ENCODE data around the gene CNN2.

CNN2 gene

DNA sequence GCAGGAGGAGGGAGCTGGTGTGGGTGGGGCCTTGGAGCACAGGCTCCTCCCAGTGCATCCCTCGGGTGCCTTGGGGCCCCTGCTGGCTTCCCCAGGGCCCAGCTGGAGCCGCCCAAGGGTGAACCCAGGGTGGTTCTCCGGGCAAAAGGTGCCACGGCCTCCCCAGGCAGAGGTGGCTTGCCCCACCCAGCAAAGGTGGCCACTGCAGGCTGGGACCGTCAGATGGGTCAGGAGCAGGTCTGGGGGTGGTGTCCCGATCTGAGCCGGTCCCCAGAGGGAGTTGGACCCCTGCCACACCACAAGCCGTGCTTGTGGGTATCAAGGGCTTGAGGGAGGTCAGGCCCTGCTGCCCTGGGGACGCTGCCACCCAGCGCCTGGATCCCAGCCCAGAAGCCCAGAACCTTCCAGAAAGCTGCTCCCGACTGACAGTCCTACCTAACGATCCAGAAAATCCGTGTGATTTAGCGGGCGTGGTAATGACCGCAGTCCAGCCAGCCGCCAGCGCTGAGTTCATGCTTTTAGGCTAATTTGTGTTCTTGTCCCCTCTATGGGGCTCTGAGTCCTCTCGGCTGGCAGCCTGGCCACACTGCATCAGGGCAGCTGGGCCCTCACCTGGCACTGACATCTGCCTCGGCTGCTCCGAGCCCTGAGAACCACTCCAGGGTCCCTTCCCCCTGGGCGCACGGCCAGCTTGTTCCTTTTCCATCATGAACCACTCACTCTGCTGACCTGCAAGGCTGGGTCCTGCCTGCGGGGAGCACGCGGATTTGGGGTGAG is 31.2 kb upstream of the CNN2 start:
- DNase-seq (ENCODE audit: low spot score): no peak

DNA sequence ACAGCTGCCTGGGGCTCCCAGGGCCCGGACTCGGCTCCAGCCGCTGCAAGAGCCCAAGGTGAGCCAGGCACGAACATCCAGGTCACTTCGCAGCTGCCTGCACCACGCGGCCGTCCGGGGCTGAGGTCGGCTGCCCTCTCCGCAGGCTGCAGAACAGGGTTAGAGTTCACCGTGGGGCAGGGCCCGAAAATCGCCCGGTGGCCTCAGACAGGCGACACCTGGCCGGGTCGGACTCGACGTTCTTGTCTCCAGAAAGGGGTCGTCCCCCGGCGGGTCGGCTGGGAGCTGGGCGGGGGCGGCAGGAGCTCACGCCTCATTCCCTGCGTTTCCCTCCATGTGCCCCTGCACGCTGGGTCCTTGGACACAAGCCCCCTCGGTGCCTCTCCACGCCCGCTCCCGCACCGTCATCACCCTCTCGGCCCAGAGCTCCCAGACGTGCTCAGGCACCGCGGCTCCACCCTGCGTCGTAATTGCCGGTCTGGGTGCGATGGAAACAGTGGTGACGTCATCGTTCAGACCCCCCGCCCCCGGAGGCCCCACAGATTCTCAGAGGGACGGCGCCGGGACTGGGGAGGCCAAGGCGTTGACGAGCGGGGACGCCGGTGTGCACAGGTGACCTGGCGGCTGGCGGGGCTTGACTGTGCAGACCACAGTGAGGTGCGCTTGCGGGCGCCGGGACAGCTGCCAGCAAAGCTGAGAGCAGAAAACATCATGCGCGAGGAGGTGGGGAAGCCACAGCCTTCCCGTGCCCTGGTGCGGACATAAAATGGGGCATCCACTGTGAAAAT is 30.2 kb upstream of the CNN2 start:
- DNase-seq (ENCODE audit: low spot score): no peak

DNA sequence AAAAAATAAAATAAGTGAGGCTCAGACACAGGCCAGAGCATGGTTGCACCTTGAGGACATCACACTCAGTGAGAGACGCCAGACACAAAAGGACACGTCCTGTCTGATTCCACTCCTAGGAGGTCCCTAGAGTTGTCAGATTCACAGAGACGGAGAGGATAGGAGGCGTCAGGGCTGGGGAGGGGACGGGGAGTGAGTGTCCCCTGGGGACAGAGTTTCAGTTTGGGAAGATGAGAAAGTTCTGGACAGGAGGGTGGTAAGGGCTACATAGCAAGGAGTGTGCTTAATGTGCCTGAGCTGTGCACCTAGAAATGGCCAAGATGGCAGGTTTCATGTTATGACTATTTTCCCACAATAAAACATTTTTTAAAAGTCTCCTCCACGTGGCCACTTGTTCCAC is 28.3 kb upstream of the CNN2 start:
- no peak for DNase-seq (ENCODE audit: low spot score)

DNA sequence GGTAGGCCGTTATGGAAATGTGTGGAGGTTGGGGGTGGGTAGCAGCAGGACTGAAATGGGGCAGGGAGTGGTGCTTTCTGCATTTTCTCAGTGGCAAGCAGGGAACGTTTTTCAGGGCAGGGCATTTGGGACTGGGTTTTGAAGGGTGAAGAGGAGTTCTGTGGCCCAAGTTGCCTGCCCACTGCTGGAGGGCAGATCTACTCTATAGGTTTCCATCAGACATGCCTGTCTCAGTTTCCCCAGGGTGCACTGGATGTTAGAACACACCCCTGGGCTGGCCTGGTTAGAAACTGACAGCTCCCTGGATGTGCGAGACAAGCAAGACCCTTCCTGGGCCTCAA is 27.1 kb upstream of the CNN2 start:
- no peak for DNase-seq (ENCODE audit: low spot score)

DNA sequence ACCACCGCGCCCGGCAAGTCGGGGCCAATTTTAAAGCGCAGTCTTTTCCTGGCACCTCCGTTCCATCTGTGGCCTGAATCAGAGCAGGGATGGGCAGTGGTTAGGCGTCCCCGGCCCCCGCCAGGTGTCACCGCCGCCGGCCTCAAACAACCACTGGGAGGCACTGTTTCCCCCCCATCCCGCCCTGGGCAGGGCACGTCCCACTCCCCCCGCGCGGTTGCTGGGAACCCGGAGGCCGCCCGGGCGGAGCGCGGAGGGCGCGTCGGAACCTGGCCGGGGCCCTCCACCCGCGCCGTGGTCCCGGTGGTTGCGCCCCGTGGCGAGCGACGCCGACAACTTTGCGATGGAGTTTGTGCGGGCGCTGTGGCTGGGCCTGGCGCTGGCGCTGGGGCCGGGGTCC is 26.3 kb upstream of the CNN2 start, which contains the start of gene GRIN3B:
Gene GRIN3B (plus strand): TSS at position 325 of the 400 bp plus-strand sequence. CDS start 19 bp downstream, at position 344.
- DNase-seq (ENCODE audit: low spot score): no peak

DNA sequence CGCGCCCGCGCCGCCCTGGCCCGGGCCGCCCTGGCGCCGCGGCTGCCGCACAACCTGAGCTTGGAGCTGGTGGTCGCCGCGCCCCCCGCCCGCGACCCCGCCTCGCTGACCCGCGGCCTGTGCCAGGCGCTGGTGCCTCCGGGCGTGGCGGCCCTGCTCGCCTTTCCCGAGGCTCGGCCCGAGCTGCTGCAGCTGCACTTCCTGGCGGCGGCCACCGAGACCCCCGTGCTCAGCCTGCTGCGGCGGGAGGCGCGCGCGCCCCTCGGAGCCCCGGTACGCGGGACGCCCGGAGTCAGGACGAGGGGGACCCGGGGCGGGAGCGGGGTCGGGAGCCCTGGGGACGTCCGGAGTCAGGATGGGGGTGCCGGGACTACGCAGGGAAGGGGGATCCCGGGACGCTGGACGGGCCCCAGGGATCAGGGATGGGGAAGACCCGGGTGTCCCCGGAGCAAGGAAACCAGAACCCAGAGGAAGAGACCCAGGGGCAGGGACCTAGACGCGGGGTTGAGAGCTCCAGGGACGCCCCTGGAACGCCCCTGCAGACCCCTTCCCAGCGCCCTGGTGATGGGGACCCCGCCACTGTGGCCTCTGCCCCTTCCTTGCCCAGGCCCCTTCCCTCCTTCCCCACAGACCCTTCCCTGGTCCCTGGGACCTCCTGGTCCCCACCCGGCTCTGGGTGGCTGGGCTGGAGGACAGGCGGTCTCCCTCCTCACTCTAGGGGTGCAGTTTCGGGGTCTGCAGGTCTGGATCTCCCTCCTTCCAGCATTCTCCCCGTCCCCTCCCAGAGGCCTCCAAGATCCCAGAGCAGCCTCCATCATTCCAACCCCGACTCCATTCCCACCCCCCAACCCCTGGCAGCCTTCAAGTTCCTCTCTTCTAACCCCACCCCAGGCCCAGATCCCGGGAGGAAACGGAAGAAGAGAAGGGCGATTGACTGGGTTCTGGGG is 25.5 kb upstream of the CNN2 start:
- DNase-seq (ENCODE audit: low spot score): no peak

DNA sequence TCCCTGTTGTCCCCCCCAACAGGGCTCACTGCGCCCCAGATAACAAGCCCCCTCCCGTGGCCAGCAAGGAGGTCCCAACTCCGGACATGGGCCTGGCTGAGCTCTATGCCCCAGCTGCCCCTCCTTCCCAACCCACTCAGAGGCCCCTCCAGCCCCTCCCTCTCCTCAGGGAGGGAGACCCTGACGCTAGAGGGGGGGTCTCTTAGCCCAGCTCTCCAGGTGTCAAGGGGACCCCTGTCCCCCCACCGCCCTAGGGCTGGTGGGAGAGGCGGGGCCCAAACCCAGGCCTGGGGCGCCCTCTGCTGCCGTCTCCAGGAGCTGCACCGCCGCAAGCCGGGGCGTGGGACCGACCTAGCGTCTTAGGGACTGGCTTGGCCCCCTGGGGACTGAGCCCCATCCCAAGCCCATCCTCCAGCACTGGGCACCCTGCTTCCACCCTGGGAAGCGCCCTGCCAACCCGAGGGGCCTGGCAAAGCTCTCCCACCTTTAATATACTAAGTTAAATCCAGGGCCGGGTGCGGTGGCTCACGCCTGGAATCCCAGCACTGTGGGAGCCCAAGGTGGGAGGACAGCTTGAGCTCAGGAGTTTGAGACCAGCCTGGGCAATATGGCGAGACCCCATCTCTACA is 24.8 kb upstream of the CNN2 start:
- peak; percentile 65 for DNase-seq (ENCODE audit: low spot score)

DNA sequence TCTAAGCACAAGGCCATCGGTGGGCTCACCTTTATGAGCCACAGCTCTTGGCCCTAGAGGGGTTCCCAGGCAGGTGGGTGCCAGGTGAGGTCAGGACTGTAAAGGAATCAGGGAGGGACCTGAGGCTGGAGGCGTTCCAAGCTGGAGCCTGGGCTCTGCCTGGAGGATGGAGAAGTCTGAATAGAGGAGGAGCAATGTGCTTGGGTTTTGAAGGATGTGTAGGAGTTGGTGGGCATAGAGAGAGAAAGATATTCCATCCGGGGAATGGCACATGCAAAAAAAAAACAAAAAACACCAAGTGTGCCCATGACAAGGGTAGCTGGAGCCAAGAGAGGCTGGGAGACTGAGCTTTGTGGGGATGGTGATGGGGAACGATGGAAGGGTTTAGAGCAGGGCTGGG is 23.8 kb upstream of the CNN2 start:
- DNase-seq (ENCODE audit: low spot score): no peak

DNA sequence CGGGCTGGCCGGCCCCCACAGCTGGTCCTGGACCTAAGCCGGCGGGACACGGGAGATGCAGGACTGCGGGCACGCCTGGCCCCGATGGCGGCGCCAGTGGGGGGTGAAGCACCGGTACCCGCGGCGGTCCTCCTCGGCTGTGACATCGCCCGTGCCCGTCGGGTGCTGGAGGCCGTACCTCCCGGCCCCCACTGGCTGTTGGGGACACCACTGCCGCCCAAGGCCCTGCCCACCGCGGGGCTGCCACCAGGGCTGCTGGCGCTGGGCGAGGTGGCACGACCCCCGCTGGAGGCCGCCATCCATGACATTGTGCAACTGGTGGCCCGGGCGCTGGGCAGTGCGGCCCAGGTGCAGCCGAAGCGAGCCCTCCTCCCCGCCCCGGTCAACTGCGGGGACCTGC is 23.1 kb upstream of the CNN2 start:
- DNase-seq (ENCODE audit: low spot score): no peak

DNA sequence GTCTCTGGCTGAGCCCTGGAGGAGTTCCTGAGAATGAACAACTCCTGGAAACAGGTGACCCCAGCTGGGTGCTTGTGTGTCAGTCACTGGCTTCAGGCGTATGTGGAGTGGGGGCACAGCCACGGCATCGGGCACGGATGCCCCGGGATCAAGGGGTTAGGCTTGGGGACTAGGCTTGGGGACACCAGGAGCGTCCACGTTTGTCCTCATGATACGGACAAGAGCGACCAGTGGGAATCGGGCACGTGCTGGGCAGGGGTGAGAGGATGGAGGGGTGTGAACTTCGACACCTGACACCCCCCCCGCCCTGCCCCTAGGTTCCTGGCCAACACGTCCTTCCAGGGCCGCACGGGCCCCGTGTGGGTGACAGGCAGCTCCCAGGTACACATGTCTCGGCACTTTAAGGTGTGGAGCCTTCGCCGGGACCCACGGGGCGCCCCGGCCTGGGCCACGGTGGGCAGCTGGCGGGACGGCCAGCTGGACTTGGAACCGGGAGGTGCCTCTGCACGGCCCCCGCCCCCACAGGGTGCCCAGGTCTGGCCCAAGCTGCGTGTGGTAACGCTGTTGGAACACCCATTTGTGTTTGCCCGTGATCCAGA is 22.1 kb upstream of the CNN2 start:
- DNase-seq (ENCODE audit: low spot score): no peak

DNA sequence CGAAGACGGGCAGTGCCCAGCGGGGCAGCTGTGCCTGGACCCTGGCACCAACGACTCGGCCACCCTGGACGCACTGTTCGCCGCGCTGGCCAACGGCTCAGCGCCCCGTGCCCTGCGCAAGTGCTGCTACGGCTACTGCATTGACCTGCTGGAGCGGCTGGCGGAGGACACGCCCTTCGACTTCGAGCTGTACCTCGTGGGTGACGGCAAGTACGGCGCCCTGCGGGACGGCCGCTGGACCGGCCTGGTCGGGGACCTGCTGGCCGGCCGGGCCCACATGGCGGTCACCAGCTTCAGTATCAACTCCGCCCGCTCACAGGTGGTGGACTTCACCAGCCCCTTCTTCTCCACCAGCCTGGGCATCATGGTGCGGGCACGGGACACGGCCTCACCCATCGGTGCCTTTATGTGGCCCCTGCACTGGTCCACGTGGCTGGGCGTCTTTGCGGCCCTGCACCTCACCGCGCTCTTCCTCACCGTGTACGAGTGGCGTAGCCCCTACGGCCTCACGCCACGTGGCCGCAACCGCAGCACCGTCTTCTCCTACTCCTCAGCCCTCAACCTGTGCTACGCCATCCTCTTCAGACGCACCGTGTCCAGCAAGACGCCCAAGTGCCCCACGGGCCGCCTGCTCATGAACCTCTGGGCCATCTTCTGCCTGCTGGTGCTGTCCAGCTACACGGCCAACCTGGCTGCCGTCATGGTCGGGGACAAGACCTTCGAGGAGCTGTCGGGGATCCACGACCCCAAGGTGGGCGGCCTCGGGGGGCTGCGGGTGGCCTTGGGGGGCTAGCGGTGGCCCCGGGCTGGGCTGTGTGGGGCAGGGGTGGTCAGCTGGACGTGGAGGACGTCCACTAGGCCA is 21.4 kb upstream of the CNN2 start:
- DNase-seq (ENCODE audit: low spot score): no peak

DNA sequence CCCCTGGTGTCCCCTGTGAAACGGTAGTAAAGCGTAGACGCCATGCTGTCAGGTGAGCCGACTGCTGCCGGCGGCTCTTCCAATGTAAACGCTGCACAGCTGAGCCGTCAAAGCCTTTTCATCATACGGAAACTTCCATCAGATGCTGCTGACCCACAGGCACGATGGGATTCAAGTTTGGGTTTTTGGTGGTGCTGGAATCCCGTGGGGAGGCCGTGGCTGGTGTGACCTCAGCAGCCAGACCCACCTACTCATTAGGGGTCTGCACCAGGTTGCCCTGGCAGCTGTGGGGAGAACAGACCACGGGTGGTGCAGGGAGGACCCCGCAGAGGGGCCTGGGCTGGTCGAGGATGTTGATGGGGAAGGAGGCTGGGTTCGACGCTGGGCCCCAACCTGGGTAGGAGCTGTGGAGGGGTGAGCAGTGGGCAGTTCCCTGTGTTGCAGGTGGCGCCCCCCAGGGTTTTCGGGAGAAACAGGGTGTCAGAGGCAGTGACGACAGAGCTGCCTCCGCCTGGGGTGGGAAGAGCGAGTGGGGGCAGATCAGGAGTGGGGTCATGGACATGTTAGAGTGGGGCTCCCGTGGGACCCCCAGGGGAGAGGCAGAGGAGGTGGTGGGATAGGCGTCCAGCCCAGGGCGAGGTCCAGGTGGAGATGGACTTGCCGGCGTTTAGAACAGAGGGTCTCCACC is 19.6 kb upstream of the CNN2 start:
- no peak for DNase-seq (ENCODE audit: low spot score)

DNA sequence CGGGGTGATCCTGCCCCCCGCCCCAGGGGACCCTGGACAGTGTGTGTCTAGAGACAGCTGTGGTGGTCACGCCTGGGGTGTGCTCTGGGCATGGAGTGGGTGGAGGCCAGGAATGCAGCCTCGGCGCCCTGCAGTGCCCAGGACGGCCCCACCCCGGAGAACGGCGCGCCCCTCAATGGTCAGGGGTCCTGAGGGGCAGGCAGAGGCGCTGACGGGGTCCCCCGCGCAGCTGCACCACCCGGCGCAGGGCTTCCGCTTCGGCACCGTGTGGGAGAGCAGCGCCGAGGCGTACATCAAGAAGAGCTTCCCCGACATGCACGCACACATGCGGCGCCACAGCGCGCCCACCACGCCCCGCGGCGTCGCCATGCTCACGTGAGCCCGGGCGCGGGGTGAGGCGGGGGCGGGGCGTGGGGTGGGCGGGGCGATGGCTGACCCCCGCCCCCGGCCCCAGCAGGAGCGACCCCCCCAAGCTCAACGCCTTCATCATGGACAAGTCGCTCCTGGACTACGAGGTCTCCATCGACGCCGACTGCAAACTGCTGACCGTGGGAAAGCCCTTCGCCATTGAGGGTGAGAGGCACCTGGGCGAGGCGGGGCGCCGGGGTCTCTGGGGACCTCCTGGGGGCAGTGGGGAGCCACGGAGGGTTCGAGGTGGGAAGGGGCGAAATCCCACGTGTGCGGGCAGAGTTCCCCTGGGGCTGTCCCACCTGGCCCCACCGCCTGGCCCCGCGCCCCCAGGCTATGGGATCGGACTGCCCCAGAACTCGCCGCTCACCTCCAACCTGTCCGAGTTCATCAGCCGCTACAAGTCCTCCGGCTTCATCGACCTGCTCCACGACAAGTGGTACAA is 18.8 kb upstream of the CNN2 start:
- DNase-seq (ENCODE audit: low spot score): no peak

DNA sequence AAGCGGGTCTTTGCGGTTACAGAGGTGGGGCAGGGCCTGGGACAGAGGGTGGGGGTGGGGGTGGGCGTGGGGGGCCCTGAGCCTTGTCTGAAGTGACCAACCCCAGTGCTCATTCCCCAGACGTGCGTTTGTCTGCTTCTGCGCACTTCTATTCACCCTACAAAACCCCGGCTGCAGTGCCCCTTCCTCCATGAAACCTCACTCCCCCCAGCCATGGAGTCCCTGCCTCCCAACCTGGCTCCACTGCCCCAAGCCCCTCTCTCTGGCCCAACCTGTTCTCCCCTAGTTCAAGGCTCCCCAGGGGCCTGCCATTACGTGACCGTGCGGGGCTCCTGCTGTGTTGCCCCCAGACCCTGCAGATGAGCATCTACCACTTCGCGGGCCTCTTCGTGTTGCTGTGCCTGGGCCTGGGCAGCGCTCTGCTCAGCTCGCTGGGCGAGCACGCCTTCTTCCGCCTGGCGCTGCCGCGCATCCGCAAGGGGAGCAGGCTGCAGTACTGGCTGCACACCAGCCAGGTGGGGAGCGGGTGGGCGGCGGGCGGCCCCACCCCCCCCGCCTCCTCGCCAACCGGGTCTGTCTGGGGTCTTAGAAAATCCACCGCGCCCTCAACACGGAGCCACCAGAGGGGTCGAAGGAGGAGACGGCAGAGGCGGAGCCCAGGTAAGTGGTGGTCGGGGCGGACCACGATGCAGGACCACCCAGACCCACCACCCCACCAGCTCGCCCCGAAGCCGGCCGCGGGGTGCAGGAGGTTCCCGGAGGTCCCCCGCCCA is 18.0 kb upstream of the CNN2 start:
- DNase-seq (ENCODE audit: low spot score): no peak

DNA sequence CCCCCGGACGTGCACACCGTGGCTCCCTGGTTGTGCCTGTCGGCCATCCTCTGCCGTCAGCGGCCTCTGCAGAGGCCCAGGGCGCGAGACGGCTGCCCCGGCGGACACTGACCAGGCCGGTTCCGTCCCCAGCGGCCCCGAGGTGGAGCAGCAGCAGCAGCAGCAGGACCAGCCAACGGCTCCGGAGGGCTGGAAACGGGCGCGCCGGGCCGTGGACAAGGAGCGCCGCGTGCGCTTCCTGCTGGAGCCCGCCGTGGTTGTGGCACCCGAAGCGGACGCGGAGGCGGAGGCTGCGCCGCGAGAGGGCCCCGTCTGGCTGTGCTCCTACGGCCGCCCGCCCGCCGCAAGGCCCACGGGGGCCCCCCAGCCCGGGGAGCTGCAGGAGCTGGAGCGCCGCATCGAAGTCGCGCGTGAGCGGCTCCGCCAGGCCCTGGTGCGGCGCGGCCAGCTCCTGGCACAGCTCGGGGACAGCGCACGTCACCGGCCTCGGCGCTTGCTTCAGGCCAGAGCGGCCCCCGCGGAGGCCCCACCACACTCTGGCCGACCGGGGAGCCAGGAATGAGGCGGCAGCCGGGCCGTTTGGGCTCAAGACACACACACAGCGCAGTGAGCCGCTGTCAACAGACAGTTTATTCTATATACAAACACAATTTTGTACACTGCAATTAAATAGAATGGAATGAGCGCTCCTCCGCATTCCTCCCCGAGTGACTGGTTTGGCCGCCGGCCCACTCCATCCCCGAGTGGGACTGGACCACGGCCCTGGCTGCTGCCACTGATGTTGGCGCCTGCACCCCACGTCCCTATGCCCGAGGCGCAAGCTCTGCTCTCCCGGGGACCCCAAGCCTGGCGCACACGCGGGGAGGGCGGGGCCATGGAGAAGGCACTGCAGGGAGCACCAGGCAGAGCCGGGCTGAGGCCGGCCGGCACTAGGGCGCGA is 17.1 kb upstream of the CNN2 start:
- no peak for DNase-seq (ENCODE audit: low spot score)

DNA sequence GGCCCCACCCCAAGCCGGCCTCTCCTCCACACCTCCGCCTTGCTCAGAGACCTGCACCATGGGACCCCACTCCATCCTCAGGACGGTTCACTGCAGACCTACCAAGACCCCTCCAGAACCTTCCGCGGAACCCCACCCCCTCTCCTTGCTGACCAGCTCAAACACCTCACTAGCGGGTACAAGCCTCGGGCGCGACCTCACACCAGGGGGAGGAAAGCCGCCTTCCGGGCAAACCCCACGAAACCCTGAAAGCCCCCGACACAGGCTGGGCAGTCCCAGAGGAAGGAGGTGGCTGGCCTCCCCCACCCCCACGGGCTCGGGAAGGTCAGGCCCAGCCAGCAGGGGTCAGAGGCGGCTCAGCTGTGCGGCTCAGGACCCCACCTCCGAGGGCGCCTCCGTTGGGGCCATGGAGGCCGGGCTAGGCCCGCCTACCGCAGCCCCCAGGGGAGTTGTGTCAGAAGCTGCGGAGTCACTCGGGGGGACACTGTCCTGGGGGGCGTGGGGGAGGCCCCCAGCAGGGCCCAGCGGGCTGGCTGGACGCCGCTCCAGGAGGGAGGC is 16.3 kb upstream of the CNN2 start:
- DNase-seq (ENCODE audit: low spot score): no peak

Data from SK-N-DZ (cell line).